ENCODE measurements around the gene ANKRD36C. TPM values are rescaled to one million over a fixed set of nuclear protein-coding genes. Genes with fewer than 3 reads are reported as not detected.
"Not testable (repeated sequence)": the region's sequence is repeated elsewhere in the genome, so short reads cannot be mapped to it uniquely, and the experiment has no call there.

ANKRD36C gene
- total and polyA plus RNA-seq, 2 of the 4 experiments (the other 2 are of a cell fraction), result 2.2 to 27.1 TPM

DNA sequence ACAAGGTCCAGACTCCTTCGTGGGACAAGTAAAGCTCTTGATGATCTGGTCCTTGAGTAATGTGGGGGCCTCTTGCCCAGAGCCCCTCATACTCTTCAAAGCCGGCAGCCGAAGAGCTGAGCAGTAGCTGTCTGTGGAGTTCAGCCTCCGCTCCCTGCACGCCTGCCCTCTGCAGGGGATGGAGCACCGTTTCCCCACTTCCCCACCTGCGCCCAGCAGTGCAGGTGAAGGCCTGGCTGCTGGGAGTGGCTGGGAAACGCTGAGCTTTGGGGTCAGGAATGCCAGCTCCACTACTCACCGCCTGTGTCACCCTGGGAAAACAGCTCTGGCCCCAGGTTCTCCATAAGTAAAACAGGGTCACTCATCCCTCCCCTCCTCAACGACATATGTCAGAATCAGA is 18.2 kb upstream of the ANKRD36C start:
- H3K18ac ChIP-seq (ENCODE audit: low read depth, low read length); H3K56ac ChIP-seq (ENCODE audit: extremely low read depth, insufficient read depth, low read length); H3K9me3 ChIP-seq (ENCODE audit: control insufficient read depth, insufficient read depth, low read length); CTCF ChIA-PET; intact Hi-C loops (cut with micrococcal nuclease); H2BK5ac ChIP-seq (ENCODE audit: low read depth, low read length, poor library complexity, severe bottlenecking); H3K27ac ChIP-seq (ENCODE audit: insufficient read depth, low read length); H3K79me1 ChIP-seq (ENCODE audit: low read depth in 1 of 2, low read length in 2 of 2); H2AK9ac ChIP-seq (replicated peaks; ENCODE audit: low read depth, low read length, poor library complexity); DNase-seq; H4K5ac ChIP-seq (ENCODE audit: low read depth, low read length); POLR2A ChIA-PET (ENCODE audit: unreplicated experiment); H3K4ac ChIP-seq (ENCODE audit: low read depth, low read length); H2BK15ac ChIP-seq (ENCODE audit: low read depth, low read length); H3K14ac ChIP-seq (replicated peaks; ENCODE audit: low read depth, low read length); H3K23ac ChIP-seq (ENCODE audit: low read depth, low read length); H3K4me1 ChIP-seq (ENCODE audit: control insufficient read depth, insufficient read depth, low read length); H4K91ac ChIP-seq (ENCODE audit: insufficient read depth, low read depth, low read length); H3K9me1 ChIP-seq (ENCODE audit: insufficient read depth, low read length); dilution Hi-C loops (cut with HindIII; ENCODE audit: low sequenced_read_pairs, unreplicated experiment); H3K36me3 ChIP-seq (ENCODE audit: control insufficient read depth, insufficient read depth, low read length); H2BK20ac ChIP-seq (ENCODE audit: low read depth, low read length); H2AK5ac ChIP-seq (ENCODE audit: low read depth, low read length); H4K8ac ChIP-seq (ENCODE audit: low read depth in 2 of 2, low read length in 2 of 2); H3K27me3 ChIP-seq (ENCODE audit: control insufficient read depth, insufficient read depth, low read length); H4K20me1 ChIP-seq (ENCODE audit: insufficient read depth, low read length); H2BK120ac ChIP-seq (ENCODE audit: low read depth, low read length); BruUV-seq (replicated peaks): not testable (repeated sequence)
- WGBS, 2 experiments (ENCODE audit: extremely low coverage in 2 of 2, insufficient read length in 1 of 2), result no CpG with 5 or more reads among the region's 10 CpGs
- in situ Hi-C loops (cut with MboI; ENCODE audit: low sequenced_read_pairs), result loop anchor here (25.0 kb wide), 4 partner anchors 102 to 502 kb away; partner anchors contain the start of genes ADRA2B, CIAO1, NEURL3 and TMEM127
- Histone ChIP-seq H2AFZ (replicated peaks; ENCODE audit: low read length, poor library complexity) (peak overlapping the region; percentile 51), H3K9ac (ENCODE audit: low read depth, low read length) (0 out of 2 replicates have a peak overlapping the region, but pooled peaks have one; percentile 35), H3K4me3 (ENCODE audit: insufficient read depth, low read depth, low read length) (peak overlapping the region; percentile 55), H3K4me2 (ENCODE audit: low read depth, low read length) (peak overlapping the region; percentile 45)
- peak; percentile 11 for ATAC-seq (ENCODE audit: low read depth)

DNA sequence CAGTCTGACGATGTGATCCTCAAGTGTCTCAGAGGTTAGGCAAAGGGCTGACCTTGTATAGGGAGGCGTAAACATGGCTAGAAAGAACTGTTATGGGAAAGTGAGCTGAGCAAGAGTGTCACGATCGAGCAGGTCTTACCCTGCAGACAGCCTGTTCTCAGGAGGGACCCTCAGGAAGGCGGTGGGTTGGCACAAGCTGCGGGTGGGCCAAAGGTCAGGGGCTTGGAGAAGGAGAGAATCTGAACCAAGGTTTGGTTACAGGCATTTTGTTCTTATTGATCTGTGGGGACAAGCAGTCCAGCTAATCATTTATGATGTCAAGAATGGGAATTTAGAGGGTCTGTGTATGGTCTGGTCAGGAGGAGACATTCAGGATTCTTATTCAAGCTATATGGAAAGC is 16.4 kb upstream of the ANKRD36C start:
- H2AK5ac ChIP-seq (ENCODE audit: low read depth, low read length); H3K4me3 ChIP-seq (ENCODE audit: insufficient read depth, low read depth, low read length); H3K23ac ChIP-seq (ENCODE audit: low read depth, low read length); H3K4ac ChIP-seq (ENCODE audit: low read depth, low read length); H3K4me1 ChIP-seq (ENCODE audit: control insufficient read depth, insufficient read depth, low read length); H2BK15ac ChIP-seq (ENCODE audit: low read depth, low read length); H3K14ac ChIP-seq (replicated peaks; ENCODE audit: low read depth, low read length); H3K27me3 ChIP-seq (ENCODE audit: control insufficient read depth, insufficient read depth, low read length); H4K8ac ChIP-seq (ENCODE audit: low read depth in 2 of 2, low read length in 2 of 2); H3K18ac ChIP-seq (ENCODE audit: low read depth, low read length); CTCF ChIA-PET; H2BK120ac ChIP-seq (ENCODE audit: low read depth, low read length); H4K5ac ChIP-seq (ENCODE audit: low read depth, low read length); BruUV-seq (replicated peaks); H3K56ac ChIP-seq (ENCODE audit: extremely low read depth, insufficient read depth, low read length); H3K9me3 ChIP-seq (ENCODE audit: control insufficient read depth, insufficient read depth, low read length); H2AK9ac ChIP-seq (replicated peaks; ENCODE audit: low read depth, low read length, poor library complexity); POLR2A ChIA-PET (ENCODE audit: unreplicated experiment); H3K79me1 ChIP-seq (ENCODE audit: low read depth in 1 of 2, low read length in 2 of 2); H3K9ac ChIP-seq (ENCODE audit: low read depth, low read length); H4K91ac ChIP-seq (ENCODE audit: insufficient read depth, low read depth, low read length); H2AFZ ChIP-seq (replicated peaks; ENCODE audit: low read length, poor library complexity); H3K9me1 ChIP-seq (ENCODE audit: insufficient read depth, low read length); intact Hi-C loops (cut with micrococcal nuclease); H3K4me2 ChIP-seq (ENCODE audit: low read depth, low read length); ATAC-seq (ENCODE audit: low read depth); H3K36me3 ChIP-seq (ENCODE audit: control insufficient read depth, insufficient read depth, low read length); H2BK5ac ChIP-seq (ENCODE audit: low read depth, low read length, poor library complexity, severe bottlenecking); dilution Hi-C loops (cut with HindIII; ENCODE audit: low sequenced_read_pairs, unreplicated experiment); H4K20me1 ChIP-seq (ENCODE audit: insufficient read depth, low read length); DNase-seq; H2BK20ac ChIP-seq (ENCODE audit: low read depth, low read length); H3K27ac ChIP-seq (ENCODE audit: insufficient read depth, low read length): not testable (repeated sequence)
- 60% methylated on average over 1 of the region's 6 CpGs; no CpG with 5 or more reads in 1 of the 2 experiments for WGBS, 2 experiments (ENCODE audit: extremely low coverage in 2 of 2, insufficient read length in 1 of 2)
- in situ Hi-C loops (cut with MboI; ENCODE audit: low sequenced_read_pairs), result loop anchor here (25.0 kb wide), 4 partner anchors 104 to 504 kb away; partner anchors contain the start of genes ADRA2B, CIAO1, NEURL3 and TMEM127
